H9 (cell line): ENCODE measurements around the gene SFN. TPM values are rescaled to one million over a fixed set of nuclear protein-coding genes. Genes with fewer than 3 reads are reported as not detected.

Experiments used
- DNase-seq: peaks from one replicate; pipeline ENCODE4 v3.0.0-alpha.2; 2017
- H2AFZ ChIP-seq: one replicate; pipeline ENCODE4 v1.6.1; 2013; ENCODE audit warnings: mild to moderate bottlenecking, low read length, control low read depth, moderate library complexity
- H2AK5ac ChIP-seq: 2 replicates; pipeline ENCODE4 v1.6.1; 2013; ENCODE audit warnings: low read length, control low read depth, mixed read lengths; ENCODE audit not compliant: insufficient read length
- H2BK120ac ChIP-seq: one replicate; pipeline ENCODE4 v1.6.1; 2013; ENCODE audit warnings: low read depth, mild to moderate bottlenecking, low read length, control low read depth, inconsistent platforms; ENCODE audit not compliant: poor library complexity, severe bottlenecking
- H2BK12ac ChIP-seq: 2 replicates; pipeline ENCODE4 v1.6.1; 2013; ENCODE audit warnings: low read length, control low read depth, mixed read lengths, low read depth; ENCODE audit not compliant: insufficient read length
- H2BK15ac ChIP-seq: 2 replicates; pipeline ENCODE4 v1.6.1; 2013; ENCODE audit warnings: low read depth, low read length, control low read depth
- H2BK20ac ChIP-seq: one replicate; pipeline ENCODE4 v1.6.1; 2013; ENCODE audit warnings: low read depth, mild to moderate bottlenecking, low read length, control low read depth, inconsistent platforms; ENCODE audit not compliant: poor library complexity, severe bottlenecking
- H2BK5ac ChIP-seq: 2 replicates; pipeline ENCODE4 v1.6.1; 2013; ENCODE audit warnings: low read length, control low read depth, mixed read lengths; ENCODE audit not compliant: insufficient read length
- H3K14ac ChIP-seq: 2 replicates; pipeline ENCODE4 v1.6.1; 2013; ENCODE audit warnings: low read length, control low read depth; ENCODE audit not compliant: insufficient read depth
- H3K18ac ChIP-seq: 2 replicates; pipeline ENCODE4 v1.6.1; 2013; ENCODE audit warnings: low read depth, mild to moderate bottlenecking, mixed read lengths, low read length, control low read depth; ENCODE audit not compliant: insufficient read length
- H3K23ac ChIP-seq: 2 replicates; pipeline ENCODE4 v1.6.1; 2013; ENCODE audit warnings: low read length, control low read depth, mixed read lengths, low read depth; ENCODE audit not compliant: insufficient read length
- H3K23me2 ChIP-seq: 2 replicates; pipeline ENCODE4 v1.6.1; 2013; ENCODE audit warnings: low read depth, mild to moderate bottlenecking, mixed read lengths, low read length, control low read depth; ENCODE audit not compliant: insufficient read length, poor library complexity, severe bottlenecking
- H3K27ac ChIP-seq: 2 replicates; pipeline ENCODE4 v1.5.1; 2013; ENCODE audit warnings: low read length, control low read depth, mixed read lengths, low read depth; ENCODE audit not compliant: insufficient read length
- H3K27me3 ChIP-seq: 2 replicates; pipeline ENCODE4 v1.6.1; 2013; ENCODE audit warnings: low read length, control low read depth, inconsistent platforms; ENCODE audit not compliant: insufficient read depth
- H3K4ac ChIP-seq: 2 replicates; pipeline ENCODE4 v1.6.1; 2013; ENCODE audit warnings: low read depth, mild to moderate bottlenecking, control low read depth, inconsistent platforms, low read length, moderate library complexity
- H3K4me1 ChIP-seq: 2 replicates; pipeline ENCODE4 v1.6.1; 2013; ENCODE audit warnings: low read length, control low read depth, inconsistent platforms; ENCODE audit not compliant: insufficient read depth
- H3K4me2 ChIP-seq: 2 replicates; pipeline ENCODE4 v1.6.1; 2013; ENCODE audit warnings: low read length, control low read depth, mixed read lengths; ENCODE audit not compliant: insufficient read length, insufficient read depth
- H3K56ac ChIP-seq: 2 replicates; pipeline ENCODE4 v1.6.1; 2013; ENCODE audit warnings: low read depth, mild to moderate bottlenecking, mixed read lengths, low read length, control low read depth; ENCODE audit not compliant: insufficient read length
- H3K79me1 ChIP-seq: 2 replicates; pipeline ENCODE4 v1.6.1; 2013; ENCODE audit warnings: low read depth, mild to moderate bottlenecking, moderate library complexity, low read length, control low read depth, inconsistent platforms; ENCODE audit not compliant: insufficient read depth, poor library complexity, severe bottlenecking
- H3K79me2 ChIP-seq: 2 replicates; pipeline ENCODE4 v1.6.1; 2013; ENCODE audit warnings: low read length, control low read depth, inconsistent platforms; ENCODE audit not compliant: insufficient read depth
- H3K9ac ChIP-seq: 2 replicates; pipeline ENCODE4 v1.6.1; 2013; ENCODE audit warnings: low read length, control low read depth, mixed read lengths; ENCODE audit not compliant: insufficient read length; ENCODE audit errors: extremely low read depth
- H3K9me3 ChIP-seq: one replicate; pipeline ENCODE4 v1.6.1; 2013; ENCODE audit warnings: low read depth, low read length, inconsistent platforms; ENCODE audit not compliant: control insufficient read depth
- H3T11ph ChIP-seq: one replicate; pipeline ENCODE4 v1.6.1; 2013; ENCODE audit warnings: mild to moderate bottlenecking, low read length, control low read depth, inconsistent platforms
- H4K20me1 ChIP-seq: one replicate; pipeline ENCODE4 v1.6.1; 2013; ENCODE audit not compliant: control insufficient read depth, insufficient read length, insufficient read depth
- H4K5ac ChIP-seq: 2 replicates; pipeline ENCODE4 v1.6.1; 2013; ENCODE audit warnings: low read depth, mild to moderate bottlenecking, mixed read lengths, low read length, control low read depth; ENCODE audit not compliant: insufficient read length
- H4K8ac ChIP-seq: replicated peaks from 2 replicates; pipeline ENCODE4 v1.6.1; 2013; ENCODE audit warnings: low read length, control low read depth, mixed read lengths, low read depth; ENCODE audit not compliant: insufficient read length
- H4K91ac ChIP-seq: 2 replicates; pipeline ENCODE4 v1.6.1; 2013; ENCODE audit warnings: low read depth, mild to moderate bottlenecking, moderate library complexity, mixed read lengths, low read length, control low read depth; ENCODE audit not compliant: insufficient read length
- H3K27ac Mint-ChIP-seq, 3 experiments: 2 replicates in 2 of 3; 3 replicates in 1 of 3; pipeline ENCODE4 v1.8.0; 2020 to 2021; ENCODE audit warnings: mixed read lengths in 3 of 3, mild to moderate bottlenecking in 1 of 3, moderate library complexity in 1 of 3
- H3K27me3 Mint-ChIP-seq: 2 replicates; pipeline ENCODE4 v1.8.0; 2021; ENCODE audit warnings: low read depth, mild to moderate bottlenecking, moderate library complexity, mixed read lengths
- H3K36me3 Mint-ChIP-seq, 3 experiments: 2 replicates in 2 of 3; 3 replicates in 1 of 3; pipeline ENCODE4 v1.8.0; 2020 to 2021; ENCODE audit warnings: low read depth in 3 of 3, mixed read lengths in 3 of 3; ENCODE audit not compliant: insufficient read depth in 1 of 3
- H3K4me1 Mint-ChIP-seq, 2 experiments: 2 replicates each; pipeline ENCODE4 v1.8.0; 2020; ENCODE audit warnings: mixed read lengths in 2 of 2
- H3K4me3 Mint-ChIP-seq, 2 experiments: 2 replicates in 1 of 2; 3 replicates in 1 of 2; pipeline ENCODE4 v1.8.0; 2020 to 2021; ENCODE audit warnings: mild to moderate bottlenecking in 2 of 2, mixed read lengths in 2 of 2, moderate library complexity in 1 of 2
- H3K9me3 Mint-ChIP-seq, 2 experiments: 2 replicates in 1 of 2; 3 replicates in 1 of 2; pipeline ENCODE4 v1.8.0; 2020; ENCODE audit warnings: mild to moderate bottlenecking in 2 of 2, mixed read lengths in 2 of 2, moderate library complexity in 1 of 2
- WGBS: extraction: QIAGEN DNeasy Blood & Tissue Kit; methylation state at CpG from one replicate; pipeline ENCODE4 v1.1.7; 2013; ENCODE audit warnings: missing lambda C conversion rate, low lambda C conversion rate, mixed read lengths; ENCODE audit not compliant: insufficient read length; ENCODE audit errors: extremely low coverage; 5-methylcytosine and 5-hydroxymethylcytosine counted together
- total RNA-seq: library from RNA; stranded (reverse); gene quantifications from 2 replicates; pipeline ENCODE4 v1.2.1, GENCODE V29; 2021
- TF ChIP-seq, protein P1 (sequence below): fragments of 200-600 bp; sonication (generic); conservative IDR thresholded peaks from 3 replicates; pipeline ENCODE4 v1.8.0; 2021; ENCODE audit warnings: antibody characterized with exemption, mild to moderate bottlenecking

Gene SFN
- total RNA-seq, 1 experiment from 2014 or later, result 4.3 TPM

DNA sequence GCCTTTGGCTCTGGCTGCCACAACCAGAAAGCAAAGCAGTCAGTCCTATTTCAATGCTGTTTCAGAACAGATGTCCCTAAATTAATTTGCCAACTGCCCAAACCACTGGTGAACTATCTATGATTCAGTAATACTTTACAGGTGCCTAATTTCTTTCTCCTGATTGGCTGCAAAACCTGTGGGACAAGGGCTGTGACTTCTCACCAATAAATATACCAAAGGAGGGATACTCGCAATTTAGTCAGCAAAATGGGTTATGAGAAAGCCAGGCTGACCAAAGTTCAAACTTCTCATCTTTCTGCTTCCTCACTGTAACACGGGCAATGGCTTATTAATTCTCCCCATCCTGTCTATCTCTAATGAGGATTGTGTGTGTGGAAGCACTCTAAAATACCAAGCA lies 14.4 kb downstream of the SFN start:
- Histone ChIP-seq H3K4me2 (no peak overlapping the region), H3K23me2 (no peaks in the 10 kb centered on the region), H2BK15ac (no peak overlapping the region), H4K20me1 (no peaks in the 10 kb centered on the region), H3K23ac (no peak overlapping the region), H3K9ac (no peak overlapping the region), H3K56ac (no peak overlapping the region), H2BK12ac (no peak overlapping the region), H3K9me3 (no peaks in the 10 kb centered on the region), H4K5ac (no peak overlapping the region), H3K79me1 (no peaks in the 10 kb centered on the region), H4K8ac (no peak overlapping the region), H3K4me1 (no peaks in the 10 kb centered on the region; the same call in 1 of the 2 replicates), H3K4ac (no peak overlapping the region), H2BK5ac (no peak overlapping the region), H4K91ac (no peak overlapping the region), H3K27me3 (no peaks in the 10 kb centered on the region), H2AK5ac (no peak overlapping the region), H2BK120ac (no peak overlapping the region), H3K79me2 (no peaks in the 10 kb centered on the region), H3T11ph (no peak overlapping the region), H3K18ac (no peak overlapping the region), H2BK20ac (no peak overlapping the region), H3K14ac (no peak overlapping the region), H2AFZ (no peak overlapping the region), H3K27ac (no peak overlapping the region)
- no peak overlapping the region for H3K27ac Mint-ChIP-seq
- no CpG with 5 or more reads among the region's 2 CpGs for WGBS
- H3K4me1 Mint-ChIP-seq, result peaks cover 0 to 8% of the 10 kb centered on the region in 2 experiments; a peak in 2 of 4 replicates
- no peaks in the 10 kb centered on the region for H3K27me3 Mint-ChIP-seq
- no peak overlapping the region for H3K4me3 Mint-ChIP-seq
- H3K36me3 Mint-ChIP-seq, result peaks cover 1 to 30% (median 18%) of the 10 kb centered on the region in 3 experiments; a peak in 6 of 7 replicates
- TF ChIP-seq, protein P1, sequence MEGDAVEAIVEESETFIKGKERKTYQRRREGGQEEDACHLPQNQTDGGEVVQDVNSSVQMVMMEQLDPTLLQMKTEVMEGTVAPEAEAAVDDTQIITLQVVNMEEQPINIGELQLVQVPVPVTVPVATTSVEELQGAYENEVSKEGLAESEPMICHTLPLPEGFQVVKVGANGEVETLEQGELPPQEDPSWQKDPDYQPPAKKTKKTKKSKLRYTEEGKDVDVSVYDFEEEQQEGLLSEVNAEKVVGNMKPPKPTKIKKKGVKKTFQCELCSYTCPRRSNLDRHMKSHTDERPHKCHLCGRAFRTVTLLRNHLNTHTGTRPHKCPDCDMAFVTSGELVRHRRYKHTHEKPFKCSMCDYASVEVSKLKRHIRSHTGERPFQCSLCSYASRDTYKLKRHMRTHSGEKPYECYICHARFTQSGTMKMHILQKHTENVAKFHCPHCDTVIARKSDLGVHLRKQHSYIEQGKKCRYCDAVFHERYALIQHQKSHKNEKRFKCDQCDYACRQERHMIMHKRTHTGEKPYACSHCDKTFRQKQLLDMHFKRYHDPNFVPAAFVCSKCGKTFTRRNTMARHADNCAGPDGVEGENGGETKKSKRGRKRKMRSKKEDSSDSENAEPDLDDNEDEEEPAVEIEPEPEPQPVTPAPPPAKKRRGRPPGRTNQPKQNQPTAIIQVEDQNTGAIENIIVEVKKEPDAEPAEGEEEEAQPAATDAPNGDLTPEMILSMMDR, result no peak
- DNase-seq, result no peak
- no peaks in the 10 kb centered on the region for H3K9me3 Mint-ChIP-seq
